ENCODE data around the gene MOCS1. TPM values are rescaled to one million over a fixed set of nuclear protein-coding genes. Genes with fewer than 3 reads are reported as not detected.

The MOCS1 gene
- total and polyA plus RNA-seq, 2 donors (not counting 1 experiment from before 2014, with no cell fraction given), result 0.15 TPM; not detected in 1

DNA sequence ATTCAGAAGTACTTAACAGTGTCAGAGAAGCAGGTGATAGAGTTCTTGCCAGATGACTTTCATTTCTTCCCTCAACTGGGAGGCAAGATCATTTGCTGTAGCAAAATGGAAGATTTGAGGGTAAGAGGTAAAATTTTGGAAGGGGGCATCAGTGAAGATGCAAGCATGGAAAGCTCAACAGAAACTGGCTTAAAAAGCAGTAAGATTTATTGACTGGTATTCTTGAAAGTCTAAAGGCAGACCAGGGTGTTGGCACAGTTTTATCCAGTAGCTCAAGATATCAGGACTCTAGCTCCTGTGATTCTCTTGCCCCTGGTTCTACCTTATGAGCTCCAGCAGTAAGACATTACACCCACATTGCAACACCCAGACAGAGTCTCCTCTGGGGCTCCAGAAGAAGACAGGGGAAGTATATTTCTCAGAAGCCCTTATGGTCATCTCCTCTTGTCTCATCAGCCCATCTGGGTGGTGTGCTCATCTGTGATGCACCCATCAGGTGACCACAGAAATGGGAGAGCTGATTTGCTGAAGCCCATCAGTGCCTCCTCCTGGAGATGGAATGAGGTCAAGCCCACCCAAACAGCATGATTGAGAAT lies 16.0 kb upstream of the MOCS1 start:
- H3K36me3 ChIP-seq (replicated peaks in 1 of 2; ENCODE audit: control extremely low read depth in 1 of 2, control insufficient read depth in 1 of 2, extremely low read depth in 1 of 2, insufficient read depth in 2 of 2, low read length in 1 of 2), result no peaks in the 10 kb centered on the region
- ChIA-PET POLR2A (no interaction called here), CTCF (no interaction called here)
- no peak overlapping the region for H3K4me2 ChIP-seq (replicated peaks; ENCODE audit: low read depth, low read length, poor library complexity, severe bottlenecking)
- H3K9me3 Mint-ChIP-seq (ENCODE audit: insufficient read depth), result peaks cover 2% of the 10 kb centered on the region
- H3K9me3 ChIP-seq (ENCODE audit: control extremely low read depth in 1 of 3, control insufficient read depth in 2 of 3, insufficient read depth in 1 of 3, low read length in 2 of 3), result peaks cover 0 to 3% (median 0%) of the 10 kb centered on the region in 3 donors
- H3K27ac Mint-ChIP-seq, result no peak overlapping the region
- DNase-seq, result no peak
- H3K4me3 ChIP-seq (ENCODE audit: control extremely low read depth in 1 of 5, extremely low read depth in 1 of 5, insufficient read depth in 1 of 5, low read depth in 2 of 5, low read length in 4 of 5), result no peak overlapping the region
- H3K4me3 Mint-ChIP-seq, result no peak overlapping the region
- peaks cover 0 to 4% (median under 1%) of the 10 kb centered on the region in 4 experiments for H3K27me3 ChIP-seq (replicated peaks in 1 of 4; ENCODE audit: control extremely low read depth in 1 of 4, control insufficient read depth in 3 of 4, insufficient read depth in 4 of 4, low read length in 3 of 4)
- intact Hi-C loops (cut with micrococcal nuclease), result no loop called here
- TF ChIP-seq, protein P1, sequence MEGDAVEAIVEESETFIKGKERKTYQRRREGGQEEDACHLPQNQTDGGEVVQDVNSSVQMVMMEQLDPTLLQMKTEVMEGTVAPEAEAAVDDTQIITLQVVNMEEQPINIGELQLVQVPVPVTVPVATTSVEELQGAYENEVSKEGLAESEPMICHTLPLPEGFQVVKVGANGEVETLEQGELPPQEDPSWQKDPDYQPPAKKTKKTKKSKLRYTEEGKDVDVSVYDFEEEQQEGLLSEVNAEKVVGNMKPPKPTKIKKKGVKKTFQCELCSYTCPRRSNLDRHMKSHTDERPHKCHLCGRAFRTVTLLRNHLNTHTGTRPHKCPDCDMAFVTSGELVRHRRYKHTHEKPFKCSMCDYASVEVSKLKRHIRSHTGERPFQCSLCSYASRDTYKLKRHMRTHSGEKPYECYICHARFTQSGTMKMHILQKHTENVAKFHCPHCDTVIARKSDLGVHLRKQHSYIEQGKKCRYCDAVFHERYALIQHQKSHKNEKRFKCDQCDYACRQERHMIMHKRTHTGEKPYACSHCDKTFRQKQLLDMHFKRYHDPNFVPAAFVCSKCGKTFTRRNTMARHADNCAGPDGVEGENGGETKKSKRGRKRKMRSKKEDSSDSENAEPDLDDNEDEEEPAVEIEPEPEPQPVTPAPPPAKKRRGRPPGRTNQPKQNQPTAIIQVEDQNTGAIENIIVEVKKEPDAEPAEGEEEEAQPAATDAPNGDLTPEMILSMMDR (IDR thresholded peaks at IDR 0.05), result no peak
- no peak for TF ChIP-seq EZH2 (IDR thresholded peaks at IDR 0.05; ENCODE audit: borderline replicate concordance, insufficient read depth, low read depth, low read length, poor library complexity, severe bottlenecking)
- H3K9ac ChIP-seq (ENCODE audit: low read length), result no peak overlapping the region
- no peak overlapping the region for H2AFZ ChIP-seq (ENCODE audit: insufficient read depth, low read depth, low read length, poor library complexity, severe bottlenecking)
- no peaks in the 10 kb centered on the region for H3K79me2 ChIP-seq (ENCODE audit: control insufficient read depth, insufficient read depth, low read length)
- no peaks in the 10 kb centered on the region for H3K4me1 Mint-ChIP-seq
- H3K27ac ChIP-seq (ENCODE audit: low read length in 2 of 2), result no peak overlapping the region
- H3K27me3 Mint-ChIP-seq, result peaks cover 5% of the 10 kb centered on the region
- H4K20me1 ChIP-seq (ENCODE audit: control insufficient read depth, insufficient read depth, low read length, poor library complexity, severe bottlenecking), result no peaks in the 10 kb centered on the region
- no peaks in the 10 kb centered on the region for H3K4me1 ChIP-seq (ENCODE audit: control insufficient read depth in 2 of 2, insufficient read depth in 2 of 2, low read length in 2 of 2)
- no peak for ATAC-seq (ENCODE audit: low read depth)

DNA sequence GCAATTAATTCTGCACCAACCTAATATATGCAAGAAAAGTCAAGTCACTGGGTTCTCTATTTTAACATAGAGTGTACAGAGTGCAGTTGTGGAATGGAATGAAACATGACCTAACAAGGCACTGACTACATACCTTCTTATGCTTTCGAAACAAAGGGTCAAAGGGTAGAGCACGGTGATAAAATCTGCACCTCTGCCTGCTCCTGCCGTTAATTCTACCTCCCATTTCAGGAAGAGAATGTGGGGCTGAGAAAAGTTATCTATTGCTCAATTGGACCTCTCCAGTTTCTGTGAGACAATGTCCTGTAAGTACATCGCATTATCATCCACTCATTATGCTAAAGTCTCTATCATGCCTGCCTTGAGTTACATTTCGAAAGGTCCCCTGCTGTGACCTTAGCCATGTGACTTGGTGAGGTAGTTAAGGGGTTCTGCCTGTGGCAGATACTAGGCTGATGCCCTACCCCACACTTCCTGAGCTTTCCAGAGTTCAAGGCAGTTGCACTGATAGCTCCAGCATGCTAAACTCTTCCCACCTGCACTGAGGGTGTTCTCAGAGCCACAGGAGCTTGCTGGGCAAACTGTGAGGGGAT lies 14.0 kb upstream of the MOCS1 start:
- Histone ChIP-seq H3K4me2 (replicated peaks; ENCODE audit: low read depth, low read length, poor library complexity, severe bottlenecking) (no peak overlapping the region), H3K4me3 (ENCODE audit: control extremely low read depth in 1 of 5, extremely low read depth in 1 of 5, insufficient read depth in 1 of 5, low read depth in 2 of 5, low read length in 4 of 5) (no peak overlapping the region), H3K4me1 (ENCODE audit: control insufficient read depth in 2 of 2, insufficient read depth in 2 of 2, low read length in 2 of 2) (no peaks in the 10 kb centered on the region), H2AFZ (ENCODE audit: insufficient read depth, low read depth, low read length, poor library complexity, severe bottlenecking) (no peak overlapping the region), H3K27me3 (replicated peaks in 1 of 4; ENCODE audit: control extremely low read depth in 1 of 4, control insufficient read depth in 3 of 4, insufficient read depth in 4 of 4, low read length in 3 of 4) (peaks cover 0 to 4% (median under 1%) of the 10 kb centered on the region in 4 experiments), H3K36me3 (replicated peaks in 1 of 2; ENCODE audit: control extremely low read depth in 1 of 2, control insufficient read depth in 1 of 2, extremely low read depth in 1 of 2, insufficient read depth in 2 of 2, low read length in 1 of 2) (no peaks in the 10 kb centered on the region), H3K9ac (ENCODE audit: low read length) (no peak overlapping the region), H4K20me1 (ENCODE audit: control insufficient read depth, insufficient read depth, low read length, poor library complexity, severe bottlenecking) (no peaks in the 10 kb centered on the region), H3K9me3 (ENCODE audit: control extremely low read depth in 1 of 3, control insufficient read depth in 2 of 3, insufficient read depth in 1 of 3, low read length in 2 of 3) (peaks cover 0 to 3% (median 0%) of the 10 kb centered on the region in 3 donors), H3K79me2 (ENCODE audit: control insufficient read depth, insufficient read depth, low read length) (no peaks in the 10 kb centered on the region), H3K27ac (ENCODE audit: low read length in 2 of 2) (no peak overlapping the region)
- TF ChIP-seq, protein P1 (IDR thresholded peaks at IDR 0.05), result no peak
- intact Hi-C loops (cut with micrococcal nuclease), result no loop called here
- WGBS (ENCODE audit: insufficient coverage), result 71% methylated on average over 1 of the region's 5 CpGs
- peaks cover 5% of the 10 kb centered on the region for H3K27me3 Mint-ChIP-seq
- H3K4me1 Mint-ChIP-seq, result no peaks in the 10 kb centered on the region
- no peak overlapping the region for H3K27ac Mint-ChIP-seq
- ChIA-PET POLR2A (no interaction called here), CTCF (no interaction called here)
- no peak for ATAC-seq (ENCODE audit: low read depth)
- H3K9me3 Mint-ChIP-seq (ENCODE audit: insufficient read depth), result no peaks in the 10 kb centered on the region
- DNase-seq, result no peak
- H3K4me3 Mint-ChIP-seq, result no peak overlapping the region

Measured in B cell (primary cell).